GM12801 (cell line): Measurements from ENCODE around the gene ZNF565.

Source experiments
- TF ChIP-seq, protein P1 (sequence below): IDR thresholded peaks from one replicate; pipeline ENCODE4 v1.5.1; 2011; ENCODE audit warnings: control low read depth; ENCODE audit not compliant: insufficient read length; ENCODE audit errors: extremely low read depth

Gene ZNF565

DNA sequence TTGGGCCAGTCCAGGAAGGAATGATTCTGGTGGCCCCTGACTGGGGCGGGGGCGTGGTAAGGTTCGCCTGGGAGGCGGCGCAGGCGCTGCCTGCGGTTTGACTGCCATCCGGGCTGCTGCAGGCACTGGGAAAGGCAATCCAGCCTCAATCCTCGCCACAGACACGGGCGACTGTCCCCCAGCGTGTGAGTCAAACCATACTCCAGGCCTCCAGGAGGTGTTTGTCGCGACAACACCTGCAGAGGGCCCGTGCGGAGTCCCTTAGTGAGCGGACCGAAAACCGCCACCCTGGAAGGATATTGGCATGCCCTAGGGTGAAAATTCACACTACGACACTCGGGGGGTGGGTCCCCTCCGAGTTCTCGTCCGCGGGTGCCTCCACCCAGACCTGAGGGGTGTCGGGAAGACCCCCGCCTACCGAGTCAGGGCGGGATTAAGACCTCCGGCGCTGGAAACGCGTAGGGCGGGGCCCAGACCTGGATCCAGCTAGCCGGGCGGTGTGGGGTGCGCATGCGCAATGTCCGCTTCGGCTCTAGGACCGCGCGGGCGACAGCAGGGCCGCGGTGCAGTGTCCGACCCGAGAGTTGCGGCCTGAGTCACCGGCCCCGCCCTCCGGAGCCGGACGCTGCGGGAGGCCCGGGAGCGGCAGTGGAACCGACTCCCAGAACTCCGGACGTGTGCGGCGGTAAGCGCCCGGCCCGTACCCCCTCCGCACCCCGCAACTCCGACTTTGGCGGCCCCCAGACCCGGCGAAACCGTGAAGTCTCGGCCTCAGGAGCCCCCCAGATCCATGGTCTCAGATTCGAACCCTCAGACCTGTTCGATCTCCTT, 74.8 kb downstream of the ZNF565 start, which contains the start of gene CAPNS1:
Gene CAPNS1, plus strand, starts transcription at position 594 of the 831 bp plus-strand sequence. CDS start 946 bp downstream, outside the sequence.
- TF ChIP-seq, protein P1, sequence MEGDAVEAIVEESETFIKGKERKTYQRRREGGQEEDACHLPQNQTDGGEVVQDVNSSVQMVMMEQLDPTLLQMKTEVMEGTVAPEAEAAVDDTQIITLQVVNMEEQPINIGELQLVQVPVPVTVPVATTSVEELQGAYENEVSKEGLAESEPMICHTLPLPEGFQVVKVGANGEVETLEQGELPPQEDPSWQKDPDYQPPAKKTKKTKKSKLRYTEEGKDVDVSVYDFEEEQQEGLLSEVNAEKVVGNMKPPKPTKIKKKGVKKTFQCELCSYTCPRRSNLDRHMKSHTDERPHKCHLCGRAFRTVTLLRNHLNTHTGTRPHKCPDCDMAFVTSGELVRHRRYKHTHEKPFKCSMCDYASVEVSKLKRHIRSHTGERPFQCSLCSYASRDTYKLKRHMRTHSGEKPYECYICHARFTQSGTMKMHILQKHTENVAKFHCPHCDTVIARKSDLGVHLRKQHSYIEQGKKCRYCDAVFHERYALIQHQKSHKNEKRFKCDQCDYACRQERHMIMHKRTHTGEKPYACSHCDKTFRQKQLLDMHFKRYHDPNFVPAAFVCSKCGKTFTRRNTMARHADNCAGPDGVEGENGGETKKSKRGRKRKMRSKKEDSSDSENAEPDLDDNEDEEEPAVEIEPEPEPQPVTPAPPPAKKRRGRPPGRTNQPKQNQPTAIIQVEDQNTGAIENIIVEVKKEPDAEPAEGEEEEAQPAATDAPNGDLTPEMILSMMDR = no peak

DNA sequence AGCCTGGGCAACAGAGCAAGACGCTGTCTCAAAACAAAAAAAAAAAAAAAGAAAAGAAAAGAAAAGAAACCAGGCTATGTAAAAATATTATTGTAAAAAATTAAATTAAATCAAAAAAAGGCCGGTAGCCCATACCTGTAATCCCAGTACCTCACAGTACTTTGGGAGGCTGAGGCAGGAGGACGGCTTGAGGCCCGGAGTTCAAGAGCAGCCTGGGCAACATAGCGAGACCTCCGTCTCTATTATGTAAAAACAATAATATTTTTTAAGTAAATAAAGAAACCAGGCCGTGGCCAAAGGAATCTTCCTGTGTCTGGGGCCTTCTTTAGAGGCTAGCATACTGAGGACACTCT, 75.4 kb downstream of the ZNF565 start:
- TF ChIP-seq, protein P1 = no peak

DNA sequence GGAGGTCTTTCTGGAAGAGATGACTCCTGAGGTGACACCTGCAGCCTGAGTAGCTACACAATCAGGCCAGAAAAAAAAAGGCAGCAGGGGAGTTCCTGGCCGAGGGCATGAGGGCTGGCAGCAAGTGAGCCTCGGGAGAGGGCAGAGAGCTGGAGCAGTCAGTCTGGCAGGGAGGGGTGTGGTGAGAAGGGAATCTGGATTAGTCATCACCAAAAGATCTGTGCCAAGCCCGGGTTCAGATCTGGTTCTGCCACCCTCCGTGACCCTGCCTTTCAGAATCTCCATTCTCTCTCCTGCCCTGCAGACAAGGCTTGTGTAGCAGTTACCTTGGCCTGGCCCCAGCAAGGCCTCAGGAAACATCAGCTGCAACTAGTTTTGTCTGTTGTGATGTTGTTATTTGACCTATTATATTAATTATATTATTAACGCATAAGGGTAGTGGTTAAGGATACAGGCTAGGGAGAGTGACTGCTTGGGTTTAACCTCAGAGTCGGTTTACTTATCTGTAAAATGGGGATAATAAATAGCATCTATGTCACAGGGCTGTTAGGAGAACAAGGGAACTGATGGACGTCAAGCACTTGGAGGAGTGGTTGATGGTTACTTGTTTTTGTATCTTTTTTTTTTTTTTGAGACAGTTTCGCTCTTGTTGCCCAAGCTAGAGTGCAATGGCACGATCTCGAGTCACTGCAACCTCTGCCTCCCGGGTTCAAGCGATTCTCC, 77.3 kb downstream of the ZNF565 start:
- TF ChIP-seq, protein P1 = no peak
